K562 (cell line): ENCODE results near the gene BEX3. TPM values are rescaled to one million over a fixed set of nuclear protein-coding genes. Genes with fewer than 3 reads are reported as not detected.

Experiments used
- ATAC-seq: fragments of 200-7000 bp; cut with Tn5 transposase; 3 replicates; pipeline ENCODE4 v1.9.1; 2020; ENCODE audit warnings: moderate library complexity
- BruUV-seq: library from RNA; stranded (reverse); fragments of 400-500 nt; replicated peaks from 2 replicates; lab custom pipeline; 2021; lab: Mats Ljungman, UMichigan
- CTCF ChIA-PET: fragments of 300-600 bp; formaldehyde crosslinking; extraction: SDS; loops from one replicate; lab custom pipeline; 2021; ENCODE audit warnings: low intra/inter-chr PET ratio; lab: Yijun Ruan, JAX
- POLR2A ChIA-PET: fragments of 300-600, 350-650 bp; sonication (Branson Sonifier 250); formaldehyde crosslinking; extraction: SDS; loops from one replicate; lab custom pipeline; 2021; ENCODE audit warnings: antibody characterized with exemption, inconsistent platforms; lab: Yijun Ruan, JAX
- DNase-seq, 4 experiments: peaks; one replicate each; pipeline versions ENCODE4 v3.0.0 to v3.0.0-alpha.2; 2011 to 2018; ENCODE audit warnings: low spot score in 3 of 4, mixed read lengths in 3 of 4; ENCODE audit errors: extremely low read depth in 1 of 4
- FAIRE-seq: peaks from 2 replicates; lab custom pipeline; 2011; peaks lifted over from hg19 to GRCh38; lab: Jason Lieb, UNC
- H2AFZ ChIP-seq: 2 replicates; pipeline ENCODE4 v1.6.0; 2011; ENCODE audit warnings: low read depth, low read length, control low read depth, inconsistent platforms
- H3K27ac ChIP-seq: fragments of 200-600 bp; 3 replicates; pipeline ENCODE4 v1.8.0; 2011; ENCODE audit warnings: low read depth, mild to moderate bottlenecking, control low read depth, inconsistent platforms, low read length, moderate library complexity, mixed read lengths; ENCODE audit errors: extremely low read depth
- H3K27me3 ChIP-seq, 2 experiments: fragments of 300-600 bp in 1 of 2; 2 replicates in 1 of 2; 3 replicates in 1 of 2; pipeline versions ENCODE4 v1.6.0 to v1.8.0; 2011; ENCODE audit warnings: inconsistent platforms in 2 of 2, low read length in 2 of 2, mild to moderate bottlenecking in 1 of 2, mixed read lengths in 1 of 2, moderate library complexity in 1 of 2; ENCODE audit not compliant: control insufficient read depth in 2 of 2, insufficient read depth in 2 of 2
- H3K36me3 ChIP-seq: fragments of 300-600 bp; 3 replicates; pipeline ENCODE4 v1.8.0; 2011; ENCODE audit warnings: mild to moderate bottlenecking, low read length, inconsistent platforms; ENCODE audit not compliant: control insufficient read depth, insufficient read depth
- H3K4me1 ChIP-seq, 2 experiments: fragments of 200-600 bp in 1 of 2; replicated peaks in 1 of 2; 2 replicates in 1 of 2; 3 replicates in 1 of 2; pipeline versions ENCODE4 v1.5.1 to v1.8.0; 2011; ENCODE audit warnings: inconsistent platforms in 2 of 2, low read length in 2 of 2, mild to moderate bottlenecking in 1 of 2, mixed read lengths in 1 of 2, moderate library complexity in 1 of 2; ENCODE audit not compliant: control insufficient read depth in 2 of 2, insufficient read depth in 2 of 2
- H3K4me2 ChIP-seq: 2 replicates; pipeline ENCODE4 v1.6.1; 2011; ENCODE audit warnings: low read length, control low read depth, inconsistent platforms, mixed read lengths; ENCODE audit not compliant: insufficient read depth
- H3K4me3 ChIP-seq: fragments of 200-600 bp; sonication (generic), shearing (Covaris generic); 2 replicates; pipeline ENCODE4 v1.5.1; 2016; ENCODE audit warnings: control low read depth, inconsistent platforms
- H3K79me2 ChIP-seq: fragments of 200-600 bp; 3 replicates; pipeline ENCODE4 v1.8.0; 2011; ENCODE audit warnings: low read length, inconsistent platforms; ENCODE audit not compliant: control insufficient read depth, insufficient read depth
- H3K9ac ChIP-seq, 2 experiments: 2 replicates each; pipeline versions ENCODE4 v1.6.0 to v1.6.1; 2011; ENCODE audit warnings: low read depth in 2 of 2, low read length in 2 of 2, control low read depth in 1 of 2, inconsistent platforms in 1 of 2, mild to moderate bottlenecking in 1 of 2, mixed read lengths in 1 of 2; ENCODE audit not compliant: insufficient read depth in 1 of 2
- H3K9me1 ChIP-seq: one replicate; pipeline ENCODE4 v1.6.0; 2011; ENCODE audit warnings: inconsistent platforms, mild to moderate bottlenecking, low read length, moderate library complexity; ENCODE audit not compliant: control insufficient read depth, insufficient read depth
- H3K9me3 ChIP-seq: replicated peaks from 2 replicates; pipeline ENCODE4 v1.5.1; 2011; ENCODE audit warnings: low read depth, low read length, inconsistent platforms; ENCODE audit not compliant: control insufficient read depth, insufficient read depth
- H4K20me1 ChIP-seq: replicated peaks from 2 replicates; pipeline ENCODE4 v1.6.1; 2011; ENCODE audit warnings: low read length, inconsistent platforms, mixed read lengths; ENCODE audit not compliant: control insufficient read depth, insufficient read depth
- ELF1 ChIP-seq: fragments of 200-800 bp; sonication (Bioruptor generic); IDR thresholded peaks from 2 replicates; pipeline ENCODE4 v1.6.1; 2016; ENCODE audit warnings: missing genetic modification characterization, missing compliant biosample characterization
- HDAC1 ChIP-seq, 2 experiments: fragments of 450-650 bp; IDR thresholded peaks; 2 replicates each; pipeline ENCODE4 v1.6.1; 2016 to 2017; ENCODE audit warnings: inconsistent platforms in 1 of 2, mild to moderate bottlenecking in 1 of 2, moderate library complexity in 1 of 2
- KAT7 ChIP-seq: sonication (generic); formaldehyde crosslinking; IDR thresholded peaks from 2 replicates; pipeline ENCODE4 v1.8.0; 2022; ENCODE audit warnings: missing genetic modification reagents, mild to moderate bottlenecking, borderline replicate concordance
- SAP30 ChIP-seq: fragments of 200-600 bp; sonication (generic); IDR thresholded peaks from 2 replicates; pipeline ENCODE4 v1.6.1; 2012; ENCODE audit warnings: borderline replicate concordance, low read depth, mild to moderate bottlenecking, moderate library complexity, low read length, control low read depth, inconsistent platforms; ENCODE audit not compliant: insufficient read depth, poor library complexity, severe bottlenecking
- ZBTB8A ChIP-seq: fragments of 450-650 bp; IDR thresholded peaks from 2 replicates; pipeline ENCODE4 v1.6.1; 2018; ENCODE audit warnings: mild to moderate bottlenecking, moderate library complexity; ENCODE audit not compliant: partially characterized antibody
- ZC3H4 ChIP-seq: sonication (generic); formaldehyde crosslinking; IDR thresholded peaks from 2 replicates; pipeline ENCODE4 v1.9.0; 2021; ENCODE audit warnings: missing genetic modification reagents, borderline replicate concordance
- ZNF699 ChIP-seq: fragments of 250-450 bp; sonication (Bioruptor Pico); IDR thresholded peaks from 2 replicates; pipeline ENCODE4 v1.8.0; 2021; ENCODE audit warnings: mild to moderate bottlenecking, moderate library complexity; ENCODE audit not compliant: insufficient replicate concordance
- WGBS: fragments of 100-300 bp; shearing (Covaris generic); methylation state at CpG from one replicate; pipeline ENCODE4 v1.1.6; 2016; ENCODE audit warnings: low coverage, mixed read lengths; ENCODE audit not compliant: insufficient coverage; ENCODE audit errors: missing lambda C conversion rate; 5-methylcytosine and 5-hydroxymethylcytosine counted together
- in situ Hi-C: fragments of 300-500 bp; cut with MboI; formaldehyde crosslinking; loops from 4 replicates; pipeline ENCODE4 v1.15.0; 2018; ENCODE audit warnings: inconsistent platforms, mixed read lengths
- intact Hi-C: fragments of 100-400 bp; cut with micrococcal nuclease; formaldehyde crosslinking; loops from 2 replicates; pipeline ENCODE4 v1.14.2; 2022
- polyA plus RNA-seq, 8 experiments: library from polyadenylated mRNA; depleted of rRNA in 4 of 8; stranded (reverse) in 5 of 8; unstranded in 3 of 8; fragments of >200 nt; fragmentation: Nextera tagmentation in 2 of 8; fragmentation: Illumina TruSeq in 1 of 8; extraction: Ambion mirVana in 2 of 8; extraction: Trizol in 1 of 8; gene quantifications; 2 replicates each; pipeline versions ENCODE4 v1.2.1 to v1.2.3, GENCODE V29; 2011 to 2014; ENCODE audit warnings: inconsistent platforms in 1 of 8, missing spikeins in 1 of 8
- total RNA-seq, 7 experiments: library from RNA; depleted of rRNA in 6 of 7; stranded (reverse); fragments of >200 nt in 6 of 7; fragmentation: Illumina TruSeq in 2 of 7; extraction: Trizol in 2 of 7; gene quantifications; 2 replicates each; pipeline versions ENCODE4 v1.2.1 to v1.2.3, GENCODE V29; 2011 to 2021; ENCODE audit warnings: low replicate concordance in 1 of 7
- TF ChIP-seq, protein P1 (sequence below), 2 experiments: fragments of 200-800 bp in 1 of 2; sonication (Bioruptor generic) in 1 of 2; sonication (generic) in 1 of 2; formaldehyde crosslinking in 1 of 2; IDR thresholded peaks in 1 of 2; conservative IDR thresholded peaks in 1 of 2; 2 replicates each; pipeline versions ENCODE4 v1.5.0 to v1.6.1; 2016 to 2020; ENCODE audit warnings: missing compliant biosample characterization in 1 of 2, missing genetic modification characterization in 1 of 2, missing genetic modification reagents in 1 of 2
- TF ChIP-seq, protein P2 (sequence below): fragments of 250-450 bp; sonication (Bioruptor Pico); IDR thresholded peaks from 2 replicates; pipeline ENCODE4 v1.5.0; 2021

Gene BEX3
- total and polyA plus RNA-seq, 9 of the 15 experiments (the other 6 are each of a cell fraction or from before 2014, with no cell fraction given), result 0.21 to 0.47 TPM; not detected in 7

DNA sequence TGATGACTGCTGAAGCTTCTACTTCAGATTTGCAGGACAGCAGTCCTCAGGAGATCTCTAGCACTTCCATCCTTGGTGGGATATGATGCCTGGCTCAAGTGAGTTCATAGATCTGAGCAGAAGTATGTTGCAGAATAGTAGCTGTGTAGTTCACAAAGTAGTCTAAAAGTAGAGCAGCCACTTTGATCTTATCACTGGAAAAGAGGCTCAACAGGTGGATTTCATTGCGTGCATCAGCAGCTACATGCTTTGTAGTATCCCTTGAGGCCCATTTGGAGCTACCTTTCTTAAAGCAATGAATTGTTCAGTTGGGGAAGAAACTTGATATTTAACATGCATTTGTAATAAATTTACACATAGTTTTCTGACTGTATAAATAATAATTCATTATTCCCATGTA is 29.9 kb downstream of the BEX3 start:
- 57% methylated on average over 1 of the region's 1 CpG for WGBS
- intact Hi-C loops, result no loop called here
- FAIRE-seq (no peak), DNase-seq (no peak), ATAC-seq (no peak)
- H3K9ac ChIP-seq, result no peak overlapping the region
- no peaks in the 10 kb centered on the region for H3K9me1 ChIP-seq
- TF ChIP-seq ELF1 (tag) (no peak), ZNF699 (no peak), ZBTB8A (no peak), HDAC1 (IDR thresholded peaks at IDR 0.05) (no peak), ZC3H4 (CRISPR knock-in tag) (no peak), KAT7 (no peak), SAP30 (no peak)
- TF ChIP-seq, protein P1, sequence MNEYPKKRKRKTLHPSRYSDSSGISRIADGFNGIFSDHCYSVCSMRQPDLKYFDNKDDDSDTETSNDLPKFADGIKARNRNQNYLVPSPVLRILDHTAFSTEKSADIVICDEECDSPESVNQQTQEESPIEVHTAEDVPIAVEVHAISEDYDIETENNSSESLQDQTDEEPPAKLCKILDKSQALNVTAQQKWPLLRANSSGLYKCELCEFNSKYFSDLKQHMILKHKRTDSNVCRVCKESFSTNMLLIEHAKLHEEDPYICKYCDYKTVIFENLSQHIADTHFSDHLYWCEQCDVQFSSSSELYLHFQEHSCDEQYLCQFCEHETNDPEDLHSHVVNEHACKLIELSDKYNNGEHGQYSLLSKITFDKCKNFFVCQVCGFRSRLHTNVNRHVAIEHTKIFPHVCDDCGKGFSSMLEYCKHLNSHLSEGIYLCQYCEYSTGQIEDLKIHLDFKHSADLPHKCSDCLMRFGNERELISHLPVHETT (CRISPR knock-in tag; conservative IDR thresholded peaks at IDR 0.05 in 1 of 2, IDR thresholded peaks at IDR 0.05 in 1 of 2), result no peak
- TF ChIP-seq, protein P2, sequence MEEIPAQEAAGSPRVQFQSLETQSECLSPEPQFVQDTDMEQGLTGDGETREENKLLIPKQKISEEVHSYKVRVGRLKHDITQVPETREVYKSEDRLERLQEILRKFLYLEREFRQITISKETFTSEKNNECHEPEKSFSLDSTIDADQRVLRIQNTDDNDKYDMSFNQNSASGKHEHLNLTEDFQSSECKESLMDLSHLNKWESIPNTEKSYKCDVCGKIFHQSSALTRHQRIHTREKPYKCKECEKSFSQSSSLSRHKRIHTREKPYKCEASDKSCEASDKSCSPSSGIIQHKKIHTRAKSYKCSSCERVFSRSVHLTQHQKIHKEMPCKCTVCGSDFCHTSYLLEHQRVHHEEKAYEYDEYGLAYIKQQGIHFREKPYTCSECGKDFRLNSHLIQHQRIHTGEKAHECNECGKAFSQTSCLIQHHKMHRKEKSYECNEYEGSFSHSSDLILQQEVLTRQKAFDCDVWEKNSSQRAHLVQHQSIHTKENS (CRISPR knock-in tag), result no peak
- H2AFZ ChIP-seq, result no peak overlapping the region
- in situ Hi-C loops, result no loop called here
- H3K79me2 ChIP-seq, result no peaks in the 10 kb centered on the region
- H3K27me3 ChIP-seq, result no peaks in the 10 kb centered on the region
- ChIA-PET POLR2A (interaction anchor here (0.6 kb wide), 1 partner anchor 57 kb away, joined by 3 read pairs; no protein-coding TSS in a partner anchor), CTCF (no interaction called here)
- no peak overlapping the region for H3K4me2 ChIP-seq
- H3K9me3 ChIP-seq, result no peaks in the 10 kb centered on the region
- no peak overlapping the region for H3K4me3 ChIP-seq
- no peak overlapping the region for H3K27ac ChIP-seq
- no TSS peak for BruUV-seq
- no peaks in the 10 kb centered on the region for H3K36me3 ChIP-seq
- H4K20me1 ChIP-seq, result no peaks in the 10 kb centered on the region
- peaks cover 0 to 4% of the 10 kb centered on the region in 2 experiments; a peak in 3 of 5 replicates for H3K4me1 ChIP-seq
